Right hindlimb (tissue), 1 donor: ENCODE results near the gene ELF1.
A peak's percentile ranks its signal among the peaks of the same experiment; 100 is the strongest.
"Not testable (repeated sequence)": the region's sequence is repeated elsewhere in the genome, so short reads cannot be mapped to it uniquely, and the experiment has no call there.

ENCODE experiments used
- DNase-seq: peaks from one replicate; pipeline ENCODE4 v3.0.0-alpha.2; 2018

Gene ELF1

DNA sequence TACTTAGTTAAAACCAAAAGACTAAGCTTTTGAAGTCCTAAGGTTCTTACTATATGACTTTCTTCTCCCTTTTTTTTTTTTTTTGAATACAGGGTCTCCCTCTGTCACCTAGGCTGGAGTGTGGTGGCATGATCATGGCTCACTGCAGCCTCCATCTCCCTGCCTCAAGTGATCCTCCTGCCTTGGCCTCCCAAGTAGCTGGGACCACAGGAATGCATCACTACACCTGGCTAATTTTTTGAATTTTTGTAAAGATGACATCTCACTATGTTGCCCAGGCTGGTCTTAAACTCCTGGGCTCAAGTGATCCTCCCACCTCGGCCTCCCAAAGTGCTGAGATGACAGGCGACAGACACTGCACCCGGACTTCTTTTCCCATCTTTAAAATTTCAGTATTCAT lies 89.2 kb downstream of the ELF1 start:
- DNase-seq = not testable (repeated sequence)

DNA sequence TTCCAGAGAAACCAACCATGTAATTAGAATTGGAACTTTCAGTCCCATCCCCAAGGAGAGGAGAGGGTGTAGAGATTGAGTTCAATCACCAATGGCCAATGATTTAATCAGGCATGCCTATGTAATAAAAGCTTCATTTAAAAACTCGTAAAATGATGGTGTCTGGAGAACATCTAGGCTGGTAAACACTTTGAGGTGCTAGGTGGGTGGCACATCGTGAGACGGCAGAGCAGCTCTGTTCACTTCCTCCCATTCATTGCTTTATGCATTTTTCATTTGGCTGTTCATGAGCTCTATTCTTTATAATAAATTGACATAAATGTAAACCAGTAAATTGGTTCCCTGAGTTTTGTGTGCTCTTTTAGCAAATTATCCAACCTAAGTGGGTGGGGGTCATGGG lies 90.1 kb downstream of the ELF1 start:
- DNase-seq = no peak

DNA sequence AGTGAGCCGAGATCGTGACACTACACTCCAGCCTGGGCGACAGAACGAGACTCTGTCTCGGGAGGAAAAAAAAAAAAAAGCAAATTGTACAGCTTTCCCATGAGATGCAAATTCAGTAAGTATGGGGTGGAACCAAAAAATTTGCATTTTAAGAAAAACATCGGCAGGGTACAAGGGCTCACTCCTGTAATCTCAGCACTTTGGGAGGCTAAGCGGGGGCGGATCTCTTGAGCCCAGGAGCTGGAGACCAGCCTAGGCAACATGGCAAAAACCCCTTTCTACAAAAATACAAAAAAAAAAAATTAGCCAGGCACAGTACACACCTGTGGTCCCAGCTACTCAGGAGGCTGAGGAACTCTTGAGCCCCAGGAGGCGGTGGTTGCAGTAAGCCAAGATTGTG lies 91.2 kb downstream of the ELF1 start:
- DNase-seq = no peak

DNA sequence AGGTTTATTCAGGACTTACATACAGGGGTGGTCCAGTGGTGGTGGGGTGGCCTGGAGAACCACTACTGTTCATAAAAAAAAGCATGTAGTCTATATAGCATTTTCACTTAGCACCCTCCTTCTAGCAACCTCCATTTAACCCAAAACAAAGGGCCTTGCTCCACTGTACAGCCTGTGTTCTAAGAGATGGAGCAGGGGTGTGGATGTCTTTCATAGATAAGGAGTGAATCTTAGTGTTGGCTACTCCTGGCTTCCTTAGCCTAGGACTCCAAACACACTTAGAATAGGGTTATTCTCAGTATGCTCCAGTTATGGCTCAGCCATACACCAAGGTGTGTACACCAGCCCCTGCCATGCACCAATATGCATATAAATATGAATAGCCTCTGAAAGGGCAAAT lies 95.2 kb downstream of the ELF1 start:
- DNase-seq = no peak

DNA sequence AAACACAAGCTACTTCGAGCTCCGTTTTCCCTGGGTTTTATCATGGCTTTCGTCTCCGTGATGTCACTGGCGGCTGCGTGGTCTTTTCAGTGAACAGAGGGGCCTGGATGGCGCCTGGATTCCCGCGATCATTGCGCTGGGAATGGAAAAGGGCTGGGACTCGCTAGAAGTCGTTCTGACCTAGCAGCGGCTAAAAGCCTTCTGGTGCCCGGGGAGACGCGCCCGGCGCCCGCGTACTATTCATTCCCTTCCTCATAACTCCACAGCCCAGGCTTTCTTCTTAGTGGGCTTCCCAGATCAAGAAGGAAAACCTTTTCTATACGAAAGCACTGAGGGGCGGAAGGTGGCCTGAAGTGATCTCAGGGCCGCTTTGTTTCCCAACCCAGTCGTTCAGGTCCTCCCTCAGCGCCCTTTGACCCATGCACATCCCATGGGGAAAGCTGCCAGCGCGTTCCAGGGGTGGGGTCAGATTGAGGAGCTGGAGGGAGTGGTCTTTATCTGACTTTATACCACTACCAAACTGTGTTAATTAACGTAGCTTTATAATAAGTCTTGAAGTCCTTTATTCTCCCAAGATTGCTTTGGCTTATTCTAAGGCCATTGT lies 96.6 kb downstream of the ELF1 start:
- DNase-seq = peak; percentile 23

DNA sequence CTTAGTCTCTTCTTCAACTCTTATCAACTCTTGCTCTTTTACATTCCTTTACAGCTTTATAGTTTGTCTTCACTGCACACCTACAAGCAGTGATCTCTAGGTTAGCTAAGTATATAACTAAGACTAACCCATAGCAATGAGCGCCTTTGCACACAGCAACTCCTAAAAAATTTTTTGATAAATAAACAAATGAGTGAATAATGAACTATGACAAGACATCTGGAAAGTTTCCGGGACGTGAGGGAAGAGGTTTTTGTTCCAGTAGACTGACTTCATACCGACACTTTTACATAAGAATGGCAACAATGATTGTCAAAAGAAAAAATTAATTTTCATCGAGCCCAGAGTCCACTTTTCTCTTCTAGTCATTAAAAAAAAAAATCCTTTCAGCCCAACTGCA lies 98.3 kb downstream of the ELF1 start:
- DNase-seq = no peak

DNA sequence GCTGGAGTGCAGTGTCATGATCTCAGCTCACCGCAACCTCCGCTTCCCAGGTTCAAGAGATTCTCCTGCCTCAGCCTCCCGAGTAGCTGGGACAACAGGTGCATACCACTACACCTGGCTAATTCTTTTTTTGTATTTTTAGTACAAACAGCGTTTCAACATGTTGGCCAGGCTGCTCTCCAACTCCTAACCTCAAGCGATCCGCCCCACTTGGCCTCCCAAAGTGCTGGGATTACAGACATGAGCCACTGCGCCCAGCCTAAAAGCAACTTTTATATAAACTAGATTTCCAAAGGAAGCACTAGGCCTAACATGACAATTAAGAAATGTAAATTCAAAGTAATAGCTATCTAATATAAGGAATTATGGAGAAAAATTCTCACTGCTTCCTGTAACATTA lies 99.2 kb downstream of the ELF1 start:
- not testable (repeated sequence) for DNase-seq

DNA sequence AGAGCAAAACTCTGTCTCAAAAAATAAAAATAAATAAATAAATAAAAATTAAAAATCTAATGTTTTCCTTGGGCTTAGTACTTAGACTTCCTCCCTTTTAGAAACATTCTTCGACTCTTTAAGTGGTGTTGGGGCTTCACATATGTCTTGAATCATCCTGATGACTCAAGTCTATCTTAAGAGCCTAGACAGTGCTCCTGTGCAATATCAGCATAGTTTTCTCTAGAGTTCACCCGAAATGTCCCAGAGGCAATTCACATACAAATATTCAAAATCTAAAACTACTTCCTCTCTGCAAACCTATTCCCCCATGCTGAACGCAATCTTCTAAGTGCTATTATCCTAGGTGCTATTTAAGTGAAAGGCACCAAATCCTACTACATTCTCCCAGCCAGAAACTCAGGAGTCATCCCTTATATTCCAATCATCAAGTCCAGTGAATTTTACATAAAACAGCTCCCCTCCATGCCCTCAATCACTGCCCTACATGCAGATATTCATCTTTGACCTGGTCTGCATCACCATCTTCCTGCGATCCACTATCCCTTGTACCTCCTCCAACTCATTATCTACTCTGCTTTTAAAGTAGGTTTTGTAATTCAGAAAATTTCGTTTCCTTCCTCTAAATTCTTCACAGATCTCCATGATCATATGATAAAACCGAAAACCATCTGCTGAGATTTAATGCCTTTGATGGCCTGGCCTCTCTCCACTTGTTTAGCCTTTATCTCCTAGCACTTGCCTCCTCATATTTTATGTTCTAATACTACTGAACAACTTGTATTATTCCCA lies 102.7 kb downstream of the ELF1 start:
- no peak for DNase-seq

DNA sequence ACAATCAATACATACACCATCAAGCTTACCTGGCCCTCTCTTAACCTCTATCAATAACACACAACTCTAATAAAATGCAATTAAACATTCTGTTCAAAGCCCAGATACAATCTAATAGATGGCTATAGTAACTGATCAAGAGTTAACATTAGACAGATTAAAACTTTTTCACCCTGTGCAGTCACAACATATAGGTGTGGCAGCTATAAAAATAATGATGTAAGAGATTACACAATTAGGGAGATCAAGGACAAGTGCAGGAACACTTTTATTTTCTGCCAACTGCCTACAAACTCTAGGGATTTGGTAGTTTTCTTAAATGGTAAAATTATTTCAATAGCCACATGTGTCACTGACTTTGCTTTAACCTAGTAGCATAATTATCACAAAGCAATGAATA lies 104.3 kb downstream of the ELF1 start:
- not testable (repeated sequence) for DNase-seq

DNA sequence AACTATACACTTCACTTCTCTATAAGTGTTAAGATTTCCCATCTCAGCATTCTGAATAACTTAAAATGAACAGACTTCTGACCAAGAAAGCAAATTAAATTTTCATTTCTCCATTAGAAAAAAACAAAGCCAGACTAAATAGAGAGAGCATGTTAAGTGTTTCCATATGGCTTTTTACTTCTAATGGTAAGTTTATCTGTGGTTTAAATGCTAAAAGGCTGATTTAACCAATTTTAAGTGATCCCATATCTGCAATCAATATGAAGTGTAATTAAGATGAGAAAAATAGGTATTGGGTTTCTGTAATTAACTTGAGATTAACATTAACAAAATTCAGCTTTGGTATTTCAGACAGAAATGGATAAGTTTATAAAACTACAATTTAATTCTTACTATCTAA lies 107.8 kb downstream of the ELF1 start:
- DNase-seq = no peak

DNA sequence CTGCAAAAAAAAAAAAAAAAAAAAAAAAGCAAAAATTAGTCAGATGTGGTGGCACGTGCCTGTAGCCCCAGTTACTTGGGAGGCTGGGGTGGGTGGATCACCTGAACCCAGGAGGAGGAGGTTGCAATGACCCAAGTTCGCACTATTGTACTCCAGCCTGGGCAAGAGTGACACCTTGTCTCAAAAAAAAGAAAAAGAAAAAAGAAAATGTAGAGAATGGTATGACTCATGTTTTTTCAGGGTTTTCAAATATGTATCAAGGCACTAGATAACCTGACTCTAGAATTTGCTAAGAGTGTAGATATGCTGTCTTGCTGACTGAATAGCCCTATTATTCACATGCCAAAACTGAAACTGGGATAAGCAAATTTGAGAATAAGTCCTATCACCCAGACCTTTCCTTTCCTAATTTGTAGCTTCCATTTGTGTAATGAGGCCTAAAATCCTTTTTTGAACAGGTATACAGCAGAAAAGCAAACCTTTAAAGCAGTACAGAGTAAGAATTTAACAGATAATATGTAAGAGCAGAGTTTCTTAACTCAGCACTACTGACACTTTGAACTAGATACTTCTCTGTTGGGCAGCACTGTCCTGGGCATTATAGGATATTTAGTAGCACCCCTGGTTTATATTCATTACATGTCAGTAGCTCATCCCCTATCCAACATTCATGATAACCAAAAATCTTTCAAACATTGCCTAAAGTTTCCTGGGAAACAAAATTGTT lies 108.6 kb downstream of the ELF1 start:
- DNase-seq = no peak

DNA sequence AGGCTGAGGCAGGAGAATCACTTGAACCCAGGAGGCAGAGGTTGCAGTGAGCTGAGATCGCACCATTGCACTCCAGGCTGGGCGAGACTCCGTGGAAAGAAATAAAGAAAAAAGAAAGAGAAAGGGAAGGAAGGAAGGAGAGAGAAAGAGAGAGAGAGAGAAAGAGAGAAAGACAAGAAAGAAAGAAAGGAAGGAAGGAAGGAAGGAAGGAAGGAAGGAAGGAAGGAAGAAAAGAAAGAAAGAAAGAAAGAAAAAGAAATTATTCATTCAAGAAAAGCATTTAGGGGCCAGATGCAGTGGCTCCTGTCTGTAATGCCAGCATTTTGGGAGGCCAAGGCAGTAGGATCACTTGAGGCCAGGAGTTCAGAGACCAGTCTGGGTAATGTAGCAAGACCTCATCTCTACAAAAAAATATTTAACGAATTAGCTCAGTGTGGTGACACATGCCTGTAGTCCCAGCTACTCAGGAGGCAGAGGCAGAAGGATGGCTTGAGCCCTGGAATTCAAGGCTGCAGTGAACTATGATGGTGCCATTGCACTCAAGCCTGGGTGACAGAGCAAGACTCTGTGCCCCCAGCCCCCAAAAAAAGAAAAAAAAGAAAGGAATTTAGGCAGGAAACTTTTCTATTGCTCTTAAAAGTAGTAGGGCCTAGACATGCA lies 109.4 kb downstream of the ELF1 start:
- DNase-seq = not testable (repeated sequence)

DNA sequence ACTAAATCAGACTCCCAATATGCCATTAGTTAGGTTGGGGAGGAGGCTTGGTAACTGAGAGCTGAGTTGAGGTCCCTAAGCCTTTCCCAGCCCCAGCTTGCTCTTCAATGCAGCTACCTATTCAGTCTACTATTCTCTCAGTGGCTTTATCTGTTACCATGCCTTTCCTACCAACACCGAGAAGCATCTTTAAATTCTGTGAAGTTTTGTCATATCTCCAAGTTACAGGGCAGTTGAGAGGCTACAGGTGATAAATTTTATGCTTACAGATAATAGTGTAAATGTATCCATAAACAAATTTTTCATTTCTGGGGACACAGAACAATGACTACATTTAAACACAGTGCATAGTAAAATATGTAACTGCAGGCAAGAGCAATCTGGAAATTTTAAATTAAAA lies 110.6 kb downstream of the ELF1 start:
- no peak for DNase-seq

DNA sequence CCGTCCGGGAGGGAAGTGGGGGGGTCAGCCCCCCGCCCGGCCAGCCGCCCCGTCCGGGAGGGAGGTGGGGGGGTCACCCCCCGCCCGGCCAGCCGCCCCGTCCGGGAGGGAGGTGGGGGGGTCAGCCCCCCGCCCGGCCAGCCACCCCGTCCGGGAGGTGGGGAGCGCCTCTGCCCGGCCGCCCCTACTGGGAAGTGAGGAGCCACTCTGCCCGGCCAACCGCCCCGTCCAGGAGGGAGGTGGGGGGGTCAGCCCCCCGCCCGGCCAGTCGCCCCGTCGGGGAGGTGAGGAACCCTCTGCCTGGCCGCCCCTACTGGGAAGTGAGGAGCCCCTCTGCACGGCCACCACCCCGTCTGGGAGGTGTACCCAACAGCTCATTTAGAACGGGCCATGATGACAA lies 118.1 kb downstream of the ELF1 start:
- not testable (repeated sequence) for DNase-seq

DNA sequence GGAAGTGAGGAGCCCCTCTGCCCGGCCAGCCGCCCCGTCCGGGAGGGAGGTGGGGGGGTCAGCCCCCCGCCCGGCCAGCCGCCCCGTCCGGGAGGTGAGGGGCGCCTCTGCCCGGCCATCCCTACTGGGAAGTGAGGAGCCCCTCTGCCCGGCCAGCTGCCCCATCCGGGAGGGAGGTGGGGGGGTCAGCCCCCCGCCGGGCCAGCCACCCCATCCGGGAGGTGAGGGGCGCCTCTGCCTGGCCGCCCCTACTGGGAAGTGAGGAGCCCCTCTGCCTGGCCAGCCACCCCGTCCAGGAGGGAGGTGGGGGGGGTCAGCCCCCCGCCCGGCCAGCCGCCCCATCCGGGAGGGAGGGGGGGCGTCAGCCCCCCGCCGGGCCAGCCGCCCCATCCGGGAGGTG lies 118.5 kb downstream of the ELF1 start:
- DNase-seq = not testable (repeated sequence)

DNA sequence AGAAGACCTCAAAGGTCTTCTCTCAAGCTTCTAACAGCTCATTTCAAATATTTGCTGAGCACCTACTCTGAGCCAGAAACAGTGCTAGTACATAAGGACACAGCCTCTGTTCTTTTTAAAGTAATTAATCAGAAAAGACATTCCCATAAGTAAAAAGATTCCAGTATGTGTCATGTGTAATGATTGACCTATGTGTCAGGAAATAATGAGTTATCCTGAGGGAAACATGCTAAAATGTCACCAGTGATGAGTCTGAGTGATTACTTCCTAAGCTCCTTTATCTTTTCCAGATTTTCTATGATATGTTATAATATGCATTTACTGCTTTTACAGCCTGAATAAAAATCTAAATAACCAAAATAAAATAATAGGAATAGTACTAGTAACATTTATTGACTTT lies 122.1 kb downstream of the ELF1 start:
- DNase-seq = no peak

DNA sequence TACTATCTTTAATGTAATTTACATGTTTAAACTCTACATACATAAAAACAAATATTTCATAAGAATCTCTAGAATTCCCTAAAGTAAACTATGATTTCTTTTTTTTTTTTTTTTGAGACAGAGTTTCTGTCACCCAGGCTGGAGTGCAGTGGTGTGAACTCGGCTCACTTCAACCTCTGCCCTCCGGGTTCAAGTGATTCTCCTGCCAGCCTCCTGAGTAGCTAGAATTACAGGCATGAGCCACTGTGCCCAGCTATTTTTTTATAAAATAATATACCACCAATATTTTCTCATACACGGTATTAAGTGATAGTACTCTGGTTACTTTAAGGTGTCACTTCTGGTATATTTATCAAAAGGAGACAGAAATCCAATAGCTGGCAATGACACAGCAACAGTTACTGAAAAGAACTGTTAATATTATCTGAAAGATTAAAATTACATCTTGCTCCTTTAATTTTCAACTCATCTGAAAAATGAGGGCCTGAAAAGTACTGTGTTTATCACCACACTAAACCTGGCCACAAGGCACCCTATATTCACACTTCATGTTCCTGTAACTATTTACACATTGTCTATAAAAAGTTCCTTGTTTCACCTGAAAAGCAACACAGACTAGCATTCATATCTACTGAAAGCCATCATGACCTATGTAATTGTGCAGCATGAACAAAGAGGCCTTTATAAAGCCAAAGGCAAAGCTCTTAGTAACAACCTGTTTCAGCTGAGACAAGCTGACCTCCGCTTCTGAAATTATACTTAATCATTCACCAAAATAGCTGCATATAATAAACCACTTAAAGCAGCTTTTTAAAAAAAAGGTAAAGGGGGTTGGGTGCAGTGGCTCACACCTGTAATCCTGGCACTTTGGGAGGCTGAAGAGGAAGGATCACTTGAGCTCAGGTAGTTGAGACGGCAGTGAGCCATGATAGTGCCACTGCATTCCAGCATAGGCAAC lies 123.6 kb downstream of the ELF1 start:
- DNase-seq = no peak

DNA sequence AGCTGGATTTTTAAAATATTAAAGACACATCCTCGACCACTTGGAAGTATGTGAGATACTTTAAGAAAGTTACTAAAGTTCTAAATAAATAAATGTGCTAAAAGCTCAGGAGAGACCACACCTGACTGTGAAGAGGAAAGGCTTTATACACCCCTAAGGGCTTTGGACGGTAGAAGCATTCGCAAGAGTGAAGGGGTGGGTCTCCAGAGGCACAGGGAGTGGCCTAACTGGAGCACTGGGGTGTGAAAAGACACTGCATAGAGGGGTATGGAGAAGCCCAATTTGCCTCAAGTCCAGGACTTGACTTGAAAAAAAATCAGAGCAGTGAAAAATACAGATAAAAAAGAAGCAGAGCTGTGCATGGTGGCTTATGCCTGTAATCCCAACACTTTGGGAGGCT lies 125.5 kb downstream of the ELF1 start:
- DNase-seq = not testable (repeated sequence)

DNA sequence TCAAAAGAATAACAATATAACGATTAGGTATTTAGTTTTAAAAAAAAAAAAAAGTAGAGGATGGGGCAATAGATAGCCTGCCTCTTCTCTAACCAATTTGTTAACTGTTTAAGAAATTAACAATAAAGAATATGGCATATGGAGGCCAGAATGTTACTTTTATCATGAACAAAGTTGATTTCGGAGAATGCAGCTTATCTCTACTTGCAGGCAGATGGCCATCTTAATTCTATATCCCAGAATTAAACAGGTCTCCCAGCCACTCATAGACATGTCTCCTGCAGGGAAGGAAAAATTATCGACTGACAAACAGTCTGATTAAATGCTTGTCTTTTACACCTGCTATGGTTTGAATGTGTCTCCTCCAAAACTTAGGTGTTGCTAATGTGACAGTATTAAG lies 133.1 kb downstream of the ELF1 start:
- DNase-seq = no peak

DNA sequence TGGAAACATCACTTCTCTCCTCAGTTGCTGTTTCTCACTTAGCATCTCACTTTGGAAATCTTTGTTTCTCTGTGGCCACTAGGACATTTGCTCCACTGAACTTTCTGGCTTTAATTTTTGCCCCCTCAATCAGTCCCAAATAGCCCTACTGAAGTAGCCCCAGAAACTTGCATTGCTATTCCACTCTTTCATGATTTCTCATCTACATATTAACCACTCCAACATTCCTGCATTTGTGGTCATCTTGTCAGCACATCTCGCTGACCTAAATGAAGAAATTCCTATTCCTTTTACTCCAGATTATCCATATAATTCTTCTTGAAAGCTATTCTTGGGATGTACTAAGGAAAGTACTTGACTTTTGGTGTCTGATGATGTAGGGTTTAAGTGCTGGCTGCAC lies 134.9 kb downstream of the ELF1 start:
- not testable (repeated sequence) for DNase-seq
